ENCODE data around the gene DAB1. TPM values are rescaled to one million over a fixed set of nuclear protein-coding genes. Genes with fewer than 3 reads are reported as not detected.
A peak's percentile ranks its signal among the peaks of the same experiment; 100 is the strongest.

The DAB1 gene
- total RNA-seq, 3 donors from 2014 or later, result not detected

GRCh38 chr1:57424231-57425027, 569 bp upstream of the DAB1 start:
- Mint-ChIP-seq H3K9me3 (no peaks in the 10 kb centered on the region), H3K4me1 (ENCODE audit: low read depth) (peaks cover 2% of the 10 kb centered on the region), H3K27me3 (ENCODE audit: low read depth) (peaks cover 59% of the 10 kb centered on the region), H3K36me3 (ENCODE audit: insufficient read depth) (no peaks in the 10 kb centered on the region), H3K4me3 (peak overlapping the region; percentile 26)
- peak in 1 of 2 donors; percentile 44 for ATAC-seq
- DNase-seq, result no peak

GRCh38 chr1:57423135-57423655, 665 bp downstream of the DAB1 start:
- no peak for ATAC-seq
- Mint-ChIP-seq H3K4me1 (ENCODE audit: low read depth) (peaks cover 2% of the 10 kb centered on the region), H3K9me3 (no peaks in the 10 kb centered on the region), H3K27me3 (ENCODE audit: low read depth) (peaks cover 58% of the 10 kb centered on the region), H3K36me3 (ENCODE audit: insufficient read depth) (no peaks in the 10 kb centered on the region), H3K4me3 (no peak overlapping the region)
- no peak for DNase-seq

- Mint-ChIP-seq H3K4me3 (peak overlapping the region; percentile 51), H3K36me3 (ENCODE audit: insufficient read depth) (no peaks in the 10 kb centered on the region), H3K9me3 (no peaks in the 10 kb centered on the region), H3K27me3 (ENCODE audit: low read depth) (peaks cover 65% of the 10 kb centered on the region), H3K4me1 (ENCODE audit: low read depth) (peaks cover 2% of the 10 kb centered on the region)
- ATAC-seq (no peak), DNase-seq (no peak)
These were observed 1.4 kb downstream of the DAB1 start for GRCh38 chr1:57422271-57423134.

GRCh38 chr1:57421806-57422205, 2.1 kb downstream of the DAB1 start:
- Mint-ChIP-seq H3K9me3 (no peaks in the 10 kb centered on the region), H3K4me3 (no peak overlapping the region), H3K4me1 (ENCODE audit: low read depth) (peaks cover 2% of the 10 kb centered on the region), H3K27me3 (ENCODE audit: low read depth) (peaks cover 65% of the 10 kb centered on the region), H3K36me3 (ENCODE audit: insufficient read depth) (no peaks in the 10 kb centered on the region)
- ATAC-seq (no peak), DNase-seq (no peak)

- Mint-ChIP-seq H3K4me1 (ENCODE audit: low read depth) (peaks cover 2% of the 10 kb centered on the region), H3K27me3 (ENCODE audit: low read depth) (peaks cover 62% of the 10 kb centered on the region), H3K4me3 (no peak overlapping the region), H3K9me3 (no peaks in the 10 kb centered on the region), H3K36me3 (ENCODE audit: insufficient read depth) (no peaks in the 10 kb centered on the region)
- DNase-seq (no peak), ATAC-seq (no peak)
These were observed 2.7 kb downstream of the DAB1 start for GRCh38 chr1:57420981-57421785.

- DNase-seq (no peak), ATAC-seq (no peak)
- H3K4me1 Mint-ChIP-seq (ENCODE audit: low read depth), result no peaks in the 10 kb centered on the region
- peaks cover 46% of the 10 kb centered on the region for H3K27me3 Mint-ChIP-seq (ENCODE audit: low read depth)
- no peak overlapping the region for H3K4me3 Mint-ChIP-seq
- no peaks in the 10 kb centered on the region for H3K36me3 Mint-ChIP-seq (ENCODE audit: insufficient read depth)
- no peaks in the 10 kb centered on the region for H3K9me3 Mint-ChIP-seq
These were observed 4.9 kb downstream of the DAB1 start for GRCh38 chr1:57418971-57419370.

GRCh38 chr1:57411262-57411661, 12.6 kb downstream of the DAB1 start:
- H3K4me1 Mint-ChIP-seq (ENCODE audit: low read depth), result no peaks in the 10 kb centered on the region
- DNase-seq, result no peak
- no peak overlapping the region for H3K4me3 Mint-ChIP-seq
- peaks cover 3% of the 10 kb centered on the region for H3K27me3 Mint-ChIP-seq (ENCODE audit: low read depth)
- no peak for ATAC-seq
- H3K9me3 Mint-ChIP-seq, result no peaks in the 10 kb centered on the region
- H3K36me3 Mint-ChIP-seq (ENCODE audit: insufficient read depth), result no peaks in the 10 kb centered on the region

- no peaks in the 10 kb centered on the region for H3K4me1 Mint-ChIP-seq (ENCODE audit: low read depth)
- peaks cover under 1% of the 10 kb centered on the region for H3K27me3 Mint-ChIP-seq (ENCODE audit: low read depth)
- DNase-seq (no peak), ATAC-seq (no peak)
- H3K9me3 Mint-ChIP-seq, result no peaks in the 10 kb centered on the region
- no peak overlapping the region for H3K4me3 Mint-ChIP-seq
- no peaks in the 10 kb centered on the region for H3K36me3 Mint-ChIP-seq (ENCODE audit: insufficient read depth)
These were observed 13.4 kb downstream of the DAB1 start for GRCh38 chr1:57410508-57410907.

- Mint-ChIP-seq H3K27me3 (ENCODE audit: low read depth) (no peaks in the 10 kb centered on the region), H3K4me3 (no peak overlapping the region)
- ATAC-seq, result no peak
These were observed 15.9 kb downstream of the DAB1 start for GRCh38 chr1:57407928-57408327.

GRCh38 chr1:57406428-57406970, 17.4 kb downstream of the DAB1 start:
- Mint-ChIP-seq H3K4me1 (ENCODE audit: low read depth) (no peaks in the 10 kb centered on the region), H3K27me3 (ENCODE audit: low read depth) (no peaks in the 10 kb centered on the region), H3K36me3 (ENCODE audit: insufficient read depth) (no peaks in the 10 kb centered on the region), H3K9me3 (no peaks in the 10 kb centered on the region), H3K4me3 (no peak overlapping the region)
- ATAC-seq (no peak), DNase-seq (no peak)

More at GRCh38 chr1:57407928-57408327, 15.9 kb downstream of the DAB1 start:
- H3K4me1 Mint-ChIP-seq (ENCODE audit: low read depth), result no peaks in the 10 kb centered on the region
- H3K36me3 Mint-ChIP-seq (ENCODE audit: insufficient read depth), result no peaks in the 10 kb centered on the region
- DNase-seq, result no peak
- no peaks in the 10 kb centered on the region for H3K9me3 Mint-ChIP-seq

- ATAC-seq (no peak), DNase-seq (no peak)
- no peaks in the 10 kb centered on the region for H3K36me3 Mint-ChIP-seq (ENCODE audit: insufficient read depth)
- H3K9me3 Mint-ChIP-seq, result no peaks in the 10 kb centered on the region
- H3K4me1 Mint-ChIP-seq (ENCODE audit: low read depth), result no peaks in the 10 kb centered on the region
- H3K4me3 Mint-ChIP-seq, result no peak overlapping the region
- no peaks in the 10 kb centered on the region for H3K27me3 Mint-ChIP-seq (ENCODE audit: low read depth)
These were observed 19.0 kb downstream of the DAB1 start for GRCh38 chr1:57404884-57405283.

- H3K9me3 Mint-ChIP-seq, result no peaks in the 10 kb centered on the region
- DNase-seq, result no peak
- no peaks in the 10 kb centered on the region for H3K36me3 Mint-ChIP-seq (ENCODE audit: insufficient read depth)
- ATAC-seq, result no peak
- H3K27me3 Mint-ChIP-seq (ENCODE audit: low read depth), result peaks cover under 1% of the 10 kb centered on the region
- H3K4me1 Mint-ChIP-seq (ENCODE audit: low read depth), result no peaks in the 10 kb centered on the region
- H3K4me3 Mint-ChIP-seq, result no peak overlapping the region
These were observed 20.7 kb downstream of the DAB1 start for GRCh38 chr1:57403201-57403600.

GRCh38 chr1:57401671-57402070, 22.2 kb downstream of the DAB1 start:
- DNase-seq (no peak), ATAC-seq (no peak)
- Mint-ChIP-seq H3K9me3 (no peaks in the 10 kb centered on the region), H3K4me1 (ENCODE audit: low read depth) (no peaks in the 10 kb centered on the region), H3K4me3 (no peak overlapping the region), H3K27me3 (ENCODE audit: low read depth) (peaks cover 2% of the 10 kb centered on the region), H3K36me3 (ENCODE audit: insufficient read depth) (no peaks in the 10 kb centered on the region)

- Mint-ChIP-seq H3K4me3 (no peak overlapping the region), H3K36me3 (ENCODE audit: insufficient read depth) (no peaks in the 10 kb centered on the region), H3K9me3 (no peaks in the 10 kb centered on the region), H3K4me1 (ENCODE audit: low read depth) (no peaks in the 10 kb centered on the region), H3K27me3 (ENCODE audit: low read depth) (peaks cover 2% of the 10 kb centered on the region)
- ATAC-seq (no peak), DNase-seq (no peak)
These were observed 23.8 kb downstream of the DAB1 start for GRCh38 chr1:57400048-57400447.
